Lung (tissue), 12 donors: ENCODE data around the gene SPOP. TPM values are rescaled to one million over a fixed set of nuclear protein-coding genes. Genes with fewer than 3 reads are reported as not detected.

Source experiments
- ATAC-seq: fragments of 200-7000 bp; cut with Tn5 transposase; one replicate; pipeline ENCODE4 v1.9.1; 2020; ENCODE audit warnings: moderate number of reproducible peaks; ENCODE audit not compliant: insufficient read depth, low FRiP score
- DNase-seq, 3 donors: peaks; one replicate each; pipeline ENCODE4 v3.0.0-alpha.2; 2013 to 2017
- H3K27ac ChIP-seq, 2 donors: one replicate each; pipeline ENCODE4 v1.5.1; 2013; ENCODE audit warnings: mild to moderate bottlenecking in 2 of 2, moderate library complexity in 2 of 2, control low read depth in 1 of 2, inconsistent platforms in 1 of 2, low read depth in 1 of 2, low read length in 1 of 2
- H3K27me3 ChIP-seq, 3 donors: one replicate each; pipeline ENCODE4 v1.5.1; 2013; ENCODE audit warnings: low read length in 2 of 3; ENCODE audit not compliant: control insufficient read depth in 3 of 3, insufficient read depth in 3 of 3
- H3K36me3 ChIP-seq, 4 donors: one replicate each; pipeline ENCODE4 v1.5.1; 2013; ENCODE audit warnings: low read length in 4 of 4, mild to moderate bottlenecking in 1 of 4, moderate library complexity in 1 of 4; ENCODE audit not compliant: control insufficient read depth in 4 of 4, insufficient read depth in 4 of 4
- H3K4me1 ChIP-seq, 5 donors: one replicate each; pipeline ENCODE4 v1.5.1; 2013; ENCODE audit warnings: low read length in 5 of 5, mild to moderate bottlenecking in 2 of 5, moderate library complexity in 1 of 5; ENCODE audit not compliant: control insufficient read depth in 5 of 5, insufficient read depth in 5 of 5
- H3K4me3 ChIP-seq: one replicate; pipeline ENCODE4 v1.5.1; 2013; ENCODE audit warnings: mild to moderate bottlenecking, control low read depth, moderate library complexity
- H3K9ac ChIP-seq, 2 donors: one replicate each; pipeline ENCODE4 v1.5.1; 2013; ENCODE audit warnings: low read length in 2 of 2, control low read depth in 1 of 2; ENCODE audit not compliant: insufficient read depth in 1 of 2
- H3K9me3 ChIP-seq, 4 donors: one replicate each; pipeline ENCODE4 v1.5.1; 2013; ENCODE audit warnings: low read length in 3 of 4, mild to moderate bottlenecking in 1 of 4, moderate library complexity in 1 of 4; ENCODE audit not compliant: control insufficient read depth in 4 of 4, insufficient read depth in 3 of 4
- WGBS, 2 donors: extraction: QIAGEN DNeasy Blood & Tissue Kit; methylation state at CpG; one replicate each; pipeline ENCODE4 v1.1.7; 2013; 5-methylcytosine and 5-hydroxymethylcytosine counted together
- polyA plus RNA-seq, 2 donors: library from polyadenylated mRNA; stranded (reverse); fragments of 200-250 nt; gene quantifications; one replicate each; pipeline ENCODE4 v1.2.1, GENCODE V29; 2013
- total RNA-seq, 2 donors: library from RNA; depleted of rRNA in 1 of 2; stranded (reverse); fragments of >200 nt in 1 of 2; gene quantifications; one replicate each; pipeline ENCODE4 v1.2.1, GENCODE V29; 2014 to 2021
- TF ChIP-seq, protein P1 (sequence below): IDR thresholded peaks from 2 replicates; pipeline ENCODE4 v1.5.1; 2012; ENCODE audit warnings: mild to moderate bottlenecking; ENCODE audit errors: control extremely low read depth, extremely low read depth
- donor health status: control.
- donor health status: control.
- donor health status: Bipolar disorder and iron deficiency.
- donor health status: healthy.
- donor health status: DM: yes; HTN: yes; CAD: no.

Gene SPOP
- total and polyA plus RNA-seq, 4 donors = 28.7 to 98.0 (median 64.6) TPM

DNA sequence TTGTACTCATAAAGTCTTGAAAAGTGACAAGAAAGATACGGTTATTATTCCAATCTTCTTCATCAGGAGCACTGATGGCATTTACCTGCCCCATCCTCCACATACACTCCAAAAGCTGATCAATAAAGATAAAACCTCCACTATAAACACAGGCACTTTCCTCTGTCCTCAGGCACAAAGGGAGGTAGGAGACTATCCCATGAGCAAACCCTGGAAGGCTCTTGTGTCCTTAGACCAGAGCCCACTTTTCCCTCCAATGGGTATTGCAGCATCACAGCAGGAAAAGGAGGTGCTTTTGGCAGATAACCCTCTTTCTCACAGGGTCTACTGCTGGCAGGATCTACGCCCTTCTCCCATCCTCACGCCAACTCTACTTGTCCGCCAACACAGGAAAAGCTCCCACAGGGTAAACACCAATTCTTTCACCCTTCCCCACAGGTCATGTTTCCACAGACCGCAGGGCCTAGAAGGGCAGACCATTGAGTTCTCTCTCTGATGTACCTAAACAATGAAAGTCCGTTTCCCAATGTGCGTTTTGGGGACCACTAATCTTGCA, 73.5 kb downstream of the SPOP start:
- TF ChIP-seq, protein P1, sequence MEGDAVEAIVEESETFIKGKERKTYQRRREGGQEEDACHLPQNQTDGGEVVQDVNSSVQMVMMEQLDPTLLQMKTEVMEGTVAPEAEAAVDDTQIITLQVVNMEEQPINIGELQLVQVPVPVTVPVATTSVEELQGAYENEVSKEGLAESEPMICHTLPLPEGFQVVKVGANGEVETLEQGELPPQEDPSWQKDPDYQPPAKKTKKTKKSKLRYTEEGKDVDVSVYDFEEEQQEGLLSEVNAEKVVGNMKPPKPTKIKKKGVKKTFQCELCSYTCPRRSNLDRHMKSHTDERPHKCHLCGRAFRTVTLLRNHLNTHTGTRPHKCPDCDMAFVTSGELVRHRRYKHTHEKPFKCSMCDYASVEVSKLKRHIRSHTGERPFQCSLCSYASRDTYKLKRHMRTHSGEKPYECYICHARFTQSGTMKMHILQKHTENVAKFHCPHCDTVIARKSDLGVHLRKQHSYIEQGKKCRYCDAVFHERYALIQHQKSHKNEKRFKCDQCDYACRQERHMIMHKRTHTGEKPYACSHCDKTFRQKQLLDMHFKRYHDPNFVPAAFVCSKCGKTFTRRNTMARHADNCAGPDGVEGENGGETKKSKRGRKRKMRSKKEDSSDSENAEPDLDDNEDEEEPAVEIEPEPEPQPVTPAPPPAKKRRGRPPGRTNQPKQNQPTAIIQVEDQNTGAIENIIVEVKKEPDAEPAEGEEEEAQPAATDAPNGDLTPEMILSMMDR = no peak
- H3K4me3 ChIP-seq = no peak overlapping the region
- no peaks in the 10 kb centered on the region for H3K9me3 ChIP-seq
- ATAC-seq (no peak), DNase-seq (no peak)
- H3K9ac ChIP-seq = no peak overlapping the region
- peak overlapping the region in 1 of 2 donors; percentile 20 for H3K27ac ChIP-seq
- H3K4me1 ChIP-seq = peaks cover 0 to 4% (median 0%) of the 10 kb centered on the region in 5 donors
- 77 to 81% methylated on average over 7 of the region's 7 CpGs for WGBS, 2 donors
- H3K27me3 ChIP-seq = no peaks in the 10 kb centered on the region
- peaks cover 29 to 42% (median 33%) of the 10 kb centered on the region in 4 donors for H3K36me3 ChIP-seq

DNA sequence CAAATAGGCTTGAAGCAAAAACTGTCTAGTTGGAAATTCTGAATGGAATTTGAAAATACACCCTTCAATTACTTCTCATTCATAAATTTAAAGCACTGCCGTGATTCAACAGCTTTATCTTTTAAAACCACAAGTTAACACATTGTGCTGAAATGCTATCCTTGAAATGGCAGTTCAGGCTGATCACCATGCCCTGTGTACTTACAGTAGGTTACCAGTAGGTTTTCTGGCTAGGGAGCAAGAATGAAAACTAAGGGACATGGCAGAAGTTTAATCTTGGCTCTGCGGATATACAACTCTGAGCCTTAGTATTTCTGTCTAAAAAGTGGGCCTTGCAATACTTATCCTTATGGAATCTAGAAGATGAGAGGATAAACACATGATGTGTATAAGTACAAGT, 74.2 kb downstream of the SPOP start:
- H3K27me3 ChIP-seq = no peaks in the 10 kb centered on the region
- 77 to 87% methylated on average over 2 of the region's 2 CpGs for WGBS, 2 donors
- no peak for DNase-seq
- no peak overlapping the region for H3K9ac ChIP-seq
- H3K27ac ChIP-seq = no peak overlapping the region
- no peaks in the 10 kb centered on the region for H3K9me3 ChIP-seq
- no peak for ATAC-seq
- no peak overlapping the region for H3K4me3 ChIP-seq
- peaks cover 27 to 42% (median 31%) of the 10 kb centered on the region in 4 donors for H3K36me3 ChIP-seq
- peaks cover 0 to 4% (median 0%) of the 10 kb centered on the region in 5 donors for H3K4me1 ChIP-seq
- TF ChIP-seq, protein P1 = no peak

DNA sequence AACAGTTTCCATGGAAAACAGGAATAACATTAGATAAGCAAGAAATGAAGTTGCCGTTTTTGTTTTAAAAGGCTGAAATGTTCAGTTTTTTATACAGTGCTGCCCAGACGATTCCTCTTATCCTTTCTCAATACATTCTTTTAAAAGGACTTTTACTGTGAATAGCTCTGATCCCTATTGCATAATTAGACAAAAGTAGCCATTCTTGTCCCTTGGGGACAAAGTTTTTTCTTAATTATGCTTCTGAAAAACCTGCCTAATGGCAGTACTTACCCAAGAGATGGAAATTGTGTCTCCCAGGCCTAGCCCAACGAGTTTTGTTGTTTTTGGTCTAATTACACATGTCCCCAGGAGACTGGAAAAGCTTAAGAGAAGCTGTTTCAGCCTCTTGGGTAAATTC, 74.7 kb downstream of the SPOP start:
- TF ChIP-seq, protein P1 = no peak
- Histone ChIP-seq H3K27ac (no peak overlapping the region), H3K36me3 (peaks cover 27 to 38% (median 32%) of the 10 kb centered on the region in 4 donors), H3K27me3 (no peaks in the 10 kb centered on the region), H3K9ac (no peak overlapping the region), H3K4me3 (no peak overlapping the region), H3K4me1 (peaks cover 0 to 4% (median 0%) of the 10 kb centered on the region in 5 donors), H3K9me3 (no peaks in the 10 kb centered on the region)
- no peak for ATAC-seq
- 63 to 71% methylated on average over 3 of the region's 3 CpGs for WGBS, 2 donors
- DNase-seq = no peak

DNA sequence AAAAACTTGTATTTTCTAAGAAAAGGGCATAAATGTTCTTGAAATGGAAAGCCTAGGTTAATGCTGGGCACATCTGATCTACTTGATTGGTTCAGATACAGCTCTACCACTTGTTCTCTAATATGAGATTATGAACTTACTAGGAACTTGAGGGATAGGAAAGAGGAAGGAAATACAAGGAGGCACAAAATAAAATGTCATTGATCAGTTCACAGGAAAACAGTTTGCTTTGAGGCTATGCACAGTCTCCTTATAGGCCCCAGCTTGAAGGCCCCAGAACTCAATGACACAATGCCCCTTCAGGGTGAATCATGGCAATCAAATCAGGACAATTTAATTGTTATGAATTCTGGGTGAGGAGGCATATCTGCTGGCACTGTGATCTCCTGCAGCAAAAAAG, 75.1 kb downstream of the SPOP start:
- Histone ChIP-seq H3K36me3 (peaks cover 27 to 37% (median 34%) of the 10 kb centered on the region in 4 donors), H3K27ac (no peak overlapping the region), H3K4me3 (no peak overlapping the region), H3K9me3 (no peaks in the 10 kb centered on the region), H3K4me1 (peaks cover 0 to 5% (median 0%) of the 10 kb centered on the region in 5 donors), H3K9ac (no peak overlapping the region), H3K27me3 (no peaks in the 10 kb centered on the region)
- TF ChIP-seq, protein P1 = no peak
- ATAC-seq (no peak), DNase-seq (no peak)
